IMR-90 (cell line): Measurements from ENCODE around the gene TMOD2. TPM values are rescaled to one million over a fixed set of nuclear protein-coding genes. Genes with fewer than 3 reads are reported as not detected.

Experiments used
- ATAC-seq: fragments of 200-7000 bp; cut with Tn5 transposase; 2 replicates; pipeline ENCODE4 v1.9.1; 2020; ENCODE audit warnings: low read depth, mild to moderate bottlenecking, moderate library complexity
- BruUV-seq: library from RNA; stranded (reverse); fragments of 400-500 nt; replicated peaks from 2 replicates; lab custom pipeline; 2021; lab: Mats Ljungman, UMichigan
- CTCF ChIA-PET: fragments of 300-600 bp; formaldehyde crosslinking; extraction: SDS; loops from one replicate; lab custom pipeline; 2021; ENCODE audit warnings: antibody characterized with exemption; lab: Yijun Ruan, JAX
- POLR2A ChIA-PET: fragments of 300-600 bp; sonication (Branson Sonifier 250); formaldehyde crosslinking; loops from one replicate; lab custom pipeline; 2022; ENCODE audit warnings: antibody characterized with exemption; ENCODE audit not compliant: unreplicated experiment; lab: Charles Lee
- DNase-seq: peaks from one replicate; pipeline ENCODE4 v3.0.0; 2013
- H2AFZ ChIP-seq: replicated peaks from 2 replicates; pipeline ENCODE3; 2013; ENCODE audit warnings: low read length, mild to moderate bottlenecking; ENCODE audit not compliant: poor library complexity
- H2AK5ac ChIP-seq: 2 replicates; pipeline ENCODE4 v1.6.1; 2013; ENCODE audit warnings: low read depth, low read length, inconsistent platforms
- H2AK9ac ChIP-seq: replicated peaks from 2 replicates; pipeline ENCODE3; 2013; ENCODE audit warnings: mild to moderate bottlenecking, low read depth, low read length, moderate library complexity; ENCODE audit not compliant: poor library complexity
- H2BK120ac ChIP-seq: 2 replicates; pipeline ENCODE4 v1.6.1; 2013; ENCODE audit warnings: low read depth, low read length, inconsistent platforms
- H2BK15ac ChIP-seq: 3 replicates; pipeline ENCODE4 v1.6.1; 2013; ENCODE audit warnings: low read depth, low read length, inconsistent platforms
- H2BK20ac ChIP-seq: 2 replicates; pipeline ENCODE4 v1.6.1; 2013; ENCODE audit warnings: low read depth, mild to moderate bottlenecking, inconsistent platforms, low read length, moderate library complexity
- H2BK5ac ChIP-seq: 2 replicates; pipeline ENCODE4 v1.6.1; 2013; ENCODE audit warnings: mild to moderate bottlenecking, low read depth, low read length, inconsistent platforms; ENCODE audit not compliant: poor library complexity, severe bottlenecking
- H3K14ac ChIP-seq: replicated peaks from 2 replicates; pipeline ENCODE4 v1.6.1; 2013; ENCODE audit warnings: low read depth, low read length, inconsistent platforms
- H3K18ac ChIP-seq: 2 replicates; pipeline ENCODE4 v1.6.1; 2013; ENCODE audit warnings: low read depth, low read length, control low read depth
- H3K23ac ChIP-seq: 2 replicates; pipeline ENCODE4 v1.6.1; 2013; ENCODE audit warnings: low read depth, low read length, inconsistent platforms
- H3K27ac ChIP-seq: 2 replicates; pipeline ENCODE4 v1.5.1; 2013; ENCODE audit warnings: mild to moderate bottlenecking, control low read depth, low read length; ENCODE audit not compliant: insufficient read depth
- H3K27me3 ChIP-seq: 2 replicates; pipeline ENCODE4 v1.6.1; 2013; ENCODE audit warnings: low read length; ENCODE audit not compliant: control insufficient read depth, insufficient read depth
- H3K36me3 ChIP-seq: 2 replicates; pipeline ENCODE4 v1.6.1; 2013; ENCODE audit warnings: low read length, mixed read lengths; ENCODE audit not compliant: control insufficient read depth, insufficient read depth
- H3K4ac ChIP-seq: 2 replicates; pipeline ENCODE4 v1.6.1; 2013; ENCODE audit warnings: low read depth, low read length, inconsistent platforms
- H3K4me1 ChIP-seq: 2 replicates; pipeline ENCODE4 v1.6.1; 2013; ENCODE audit warnings: low read length, mixed read lengths; ENCODE audit not compliant: control insufficient read depth, insufficient read depth
- H3K4me2 ChIP-seq: 2 replicates; pipeline ENCODE4 v1.6.1; 2013; ENCODE audit warnings: low read depth, mild to moderate bottlenecking, control low read depth, low read length, moderate library complexity
- H3K4me3 ChIP-seq: 2 replicates; pipeline ENCODE4 v1.5.1; 2013; ENCODE audit warnings: low read depth, mild to moderate bottlenecking, control low read depth, low read length, moderate library complexity; ENCODE audit not compliant: insufficient read depth
- H3K56ac ChIP-seq: 2 replicates; pipeline ENCODE4 v1.6.1; 2013; ENCODE audit warnings: low read length, inconsistent platforms; ENCODE audit not compliant: insufficient read depth; ENCODE audit errors: extremely low read depth
- H3K79me1 ChIP-seq, 2 experiments: 2 replicates each; pipeline ENCODE4 v1.6.1; 2013; ENCODE audit warnings: low read length in 2 of 2, inconsistent platforms in 1 of 2, low read depth in 1 of 2
- H3K9ac ChIP-seq: 2 replicates; pipeline ENCODE4 v1.6.1; 2013; ENCODE audit warnings: low read depth, low read length, control low read depth
- H3K9me1 ChIP-seq: 2 replicates; pipeline ENCODE4 v1.6.1; 2013; ENCODE audit warnings: low read length, inconsistent platforms; ENCODE audit not compliant: insufficient read depth
- H3K9me3 ChIP-seq: 2 replicates; pipeline ENCODE4 v1.6.1; 2013; ENCODE audit warnings: low read length; ENCODE audit not compliant: control insufficient read depth, insufficient read depth
- H4K20me1 ChIP-seq: 2 replicates; pipeline ENCODE4 v1.6.1; 2013; ENCODE audit warnings: low read length, inconsistent platforms; ENCODE audit not compliant: insufficient read depth
- H4K5ac ChIP-seq: 2 replicates; pipeline ENCODE4 v1.6.1; 2013; ENCODE audit warnings: mild to moderate bottlenecking, low read depth, low read length, control low read depth
- H4K8ac ChIP-seq, 2 experiments: 2 replicates each; pipeline ENCODE4 v1.6.1; 2013; ENCODE audit warnings: low read depth in 2 of 2, low read length in 2 of 2, control low read depth in 1 of 2, inconsistent platforms in 1 of 2
- H4K91ac ChIP-seq: 2 replicates; pipeline ENCODE4 v1.6.1; 2013; ENCODE audit warnings: low read depth, low read length, inconsistent platforms; ENCODE audit not compliant: insufficient read depth
- BHLHE40 ChIP-seq: fragments of 150-350 bp; IDR thresholded peaks from 2 replicates; pipeline ENCODE4 v1.6.1; 2016; ENCODE audit warnings: mild to moderate bottlenecking, low read depth, low read length
- FOS ChIP-seq: fragments of 150-350 bp; IDR thresholded peaks from 2 replicates; pipeline ENCODE4 v1.6.1; 2016; ENCODE audit warnings: low read depth, low read length
- MAZ ChIP-seq: IDR thresholded peaks from 2 replicates; pipeline ENCODE4 v1.6.1; 2012; ENCODE audit warnings: low read depth, mild to moderate bottlenecking, low read length, improper control_type of control experiment, moderate library complexity, borderline replicate concordance
- NFE2L2 ChIP-seq: fragments of 150-350 bp; IDR thresholded peaks from 2 replicates; pipeline ENCODE4 v1.6.1; 2016; ENCODE audit warnings: low read depth, mild to moderate bottlenecking, low read length
- SMC3 ChIP-seq: fragments of 150-350 bp; IDR thresholded peaks from 2 replicates; pipeline ENCODE4 v1.6.1; 2016; ENCODE audit warnings: low read depth, mild to moderate bottlenecking, antibody characterized with exemption, low read length, moderate library complexity
- WGBS, 2 experiments: methylation state at CpG; one replicate each; pipeline versions ENCODE4 v1.1.5 to v1.1.7; 2013; ENCODE audit warnings: missing lambda C conversion rate in 2 of 2; ENCODE audit not compliant: insufficient read length in 1 of 2; ENCODE audit errors: extremely low coverage in 2 of 2; 5-methylcytosine and 5-hydroxymethylcytosine counted together
- dilution Hi-C: fragments of 300-500 bp; cut with HindIII; formaldehyde crosslinking; loops from one replicate; pipeline ENCODE4 v1.14.3; 2018; ENCODE audit warnings: low sequenced_read_pairs; ENCODE audit not compliant: unreplicated experiment
- in situ Hi-C: fragments of 300-500 bp; cut with MboI; formaldehyde crosslinking; loops from 3 replicates; pipeline ENCODE4 v1.14.3; 2019; ENCODE audit warnings: low sequenced_read_pairs, inconsistent platforms, mixed read lengths
- intact Hi-C: fragments of 100-400 bp; cut with micrococcal nuclease; formaldehyde crosslinking; loops from 2 replicates; pipeline ENCODE4 v1.10.0; 2022
- polyA plus RNA-seq, 3 experiments: library from polyadenylated mRNA; depleted of rRNA; stranded (reverse); fragments of >200 nt; gene quantifications; 2 replicates each; pipeline ENCODE4 v1.2.3, GENCODE V29; 2012; ENCODE audit warnings: low replicate concordance in 1 of 3
- total RNA-seq: library from RNA; depleted of rRNA; stranded (reverse); fragments of >200 nt; gene quantifications from 2 replicates; pipeline ENCODE4 v1.2.3, GENCODE V29; 2012

TMOD2 gene
- total and polyA plus RNA-seq, 2 of the 4 experiments (the other 2 are of a cell fraction), result 2.8 to 5.4 TPM

GRCh38 chr15:51739061-51739712 lies 12.2 kb upstream of the TMOD2 start:
- Histone ChIP-seq H3K18ac (no peak overlapping the region), H4K20me1 (no peaks in the 10 kb centered on the region), H4K91ac (no peak overlapping the region), H3K36me3 (no peaks in the 10 kb centered on the region), H3K9ac (no peak overlapping the region), H2BK5ac (no peak overlapping the region), H3K4me1 (peaks cover 6% of the 10 kb centered on the region; the same call in 1 of the 2 replicates), H3K27me3 (peaks cover 2% of the 10 kb centered on the region; the same call in 1 of the 2 replicates), H3K56ac (no peak overlapping the region), H3K9me1 (no peaks in the 10 kb centered on the region), H2AFZ (no peak overlapping the region), H3K4me3 (no peak overlapping the region), H3K27ac (no peak overlapping the region), H3K23ac (no peak overlapping the region), H2BK120ac (no peak overlapping the region), H4K8ac (no peak overlapping the region), H2BK20ac (no peak overlapping the region), H2AK9ac (no peak overlapping the region), H4K5ac (no peak overlapping the region), H3K14ac (no peak overlapping the region), H3K4me2 (no peak overlapping the region), H3K79me1 (peaks cover 4 to 22% of the 10 kb centered on the region in 2 experiments; a peak in 3 of 4 replicates), H3K9me3 (no peaks in the 10 kb centered on the region), H2AK5ac (no peak overlapping the region), H3K4ac (no peak overlapping the region), H2BK15ac (no peak overlapping the region)
- WGBS, 2 experiments, result no CpG with 5 or more reads among the region's 2 CpGs
- in situ Hi-C loops, result no loop called here
- no TSS peak for BruUV-seq
- TF ChIP-seq SMC3, result no peak
- TF ChIP-seq NFE2L2, result no peak
- no peak for TF ChIP-seq BHLHE40
- TF ChIP-seq MAZ, result no peak
- no peak for TF ChIP-seq FOS
- no peak for ATAC-seq
- DNase-seq, result no peak
- ChIA-PET CTCF (no interaction called here), POLR2A (no interaction called here)
- dilution Hi-C loops, result no loop called here
- intact Hi-C loops, result no loop called here
